HG03175 (cell line): ENCODE data around the gene RPL12.

Source experiments
- ATAC-seq: cut with Tn5 transposase; IDR thresholded peaks from one replicate; pipeline ENCODE4 v1.9.1; 2021; ENCODE audit warnings: mild to moderate bottlenecking, moderate library complexity; ENCODE audit not compliant: unreplicated experiment

Gene RPL12

DNA sequence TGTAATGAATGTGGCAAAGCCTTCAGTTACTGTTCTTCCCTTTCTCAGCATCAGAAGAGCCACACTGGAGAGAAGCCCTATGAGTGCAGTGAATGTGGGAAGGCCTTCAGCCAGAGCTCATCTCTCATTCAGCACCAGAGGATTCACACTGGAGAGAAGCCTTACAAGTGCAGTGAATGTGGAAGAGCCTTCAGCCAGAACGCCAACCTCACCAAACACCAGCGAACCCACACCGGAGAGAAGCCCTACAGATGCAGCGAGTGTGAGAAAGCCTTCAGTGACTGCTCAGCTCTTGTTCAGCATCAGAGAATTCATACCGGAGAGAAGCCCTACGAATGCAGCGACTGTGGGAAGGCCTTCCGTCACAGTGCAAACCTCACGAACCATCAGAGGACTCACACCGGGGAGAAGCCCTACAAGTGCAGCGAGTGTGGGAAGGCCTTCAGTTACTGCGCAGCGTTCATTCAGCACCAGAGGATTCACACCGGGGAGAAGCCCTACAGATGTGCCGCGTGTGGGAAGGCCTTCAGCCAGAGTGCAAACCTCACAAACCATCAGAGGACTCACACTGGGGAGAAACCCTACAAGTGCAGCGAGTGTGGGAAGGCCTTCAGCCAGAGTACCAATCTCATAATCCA lies 6.8 kb downstream of the RPL12 start:
- ATAC-seq: no peak

DNA sequence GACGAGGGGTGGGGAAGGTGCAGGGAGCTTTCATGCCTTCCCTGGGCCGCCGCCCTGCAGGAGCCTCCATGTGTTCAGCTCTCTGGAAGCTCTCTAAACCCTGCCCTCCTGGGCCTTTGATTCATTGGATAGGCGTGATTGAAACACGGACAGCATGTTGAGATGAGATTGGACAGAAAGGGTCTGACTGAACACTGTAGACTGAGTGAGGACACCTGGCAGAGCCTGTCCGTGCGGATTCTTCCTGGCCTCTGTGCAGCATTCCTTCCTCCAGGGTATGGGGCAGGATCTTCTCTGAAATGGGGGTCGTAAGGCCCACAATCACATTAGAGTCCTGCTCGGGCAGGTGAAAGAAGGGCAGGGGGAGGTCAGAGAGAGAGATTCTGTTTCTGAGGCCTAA lies 12.8 kb downstream of the RPL12 start:
- no peak for ATAC-seq

DNA sequence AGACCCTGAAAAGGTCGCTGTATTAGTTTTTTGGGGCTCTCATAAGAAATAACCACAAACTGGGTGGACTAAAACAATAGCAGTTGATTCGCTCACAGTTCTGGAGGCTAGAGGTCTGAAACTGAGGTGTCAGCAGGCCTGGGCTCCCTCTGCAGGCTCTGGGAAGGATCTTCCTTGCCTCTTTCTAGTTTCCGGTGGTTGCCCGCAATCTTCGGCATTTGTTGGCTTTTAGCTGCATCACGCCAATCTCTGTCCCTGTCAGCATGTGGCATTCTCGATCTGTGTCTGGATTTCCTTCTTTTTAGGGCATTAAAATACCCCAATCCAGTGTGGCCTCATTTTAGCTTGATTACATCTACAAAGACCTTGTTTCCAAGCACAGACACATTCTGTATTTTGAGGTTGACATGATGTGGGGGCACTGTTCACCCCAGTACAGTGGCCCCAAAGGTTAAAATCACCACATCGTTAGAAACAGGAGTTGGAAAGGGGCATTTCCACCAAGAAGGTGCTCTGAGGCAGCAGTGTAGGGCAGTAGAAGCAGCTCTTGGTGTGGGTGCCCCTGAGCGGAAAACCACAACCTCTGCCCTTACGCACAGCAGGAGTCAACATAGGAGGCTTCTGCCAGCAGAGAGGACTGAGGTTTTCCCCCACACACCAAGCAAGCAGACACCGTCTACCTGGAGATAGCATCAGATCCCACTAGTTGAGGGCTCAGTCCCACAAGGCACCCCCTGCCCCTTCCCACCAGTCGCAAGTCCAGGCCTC lies 13.5 kb downstream of the RPL12 start:
- no peak for ATAC-seq

DNA sequence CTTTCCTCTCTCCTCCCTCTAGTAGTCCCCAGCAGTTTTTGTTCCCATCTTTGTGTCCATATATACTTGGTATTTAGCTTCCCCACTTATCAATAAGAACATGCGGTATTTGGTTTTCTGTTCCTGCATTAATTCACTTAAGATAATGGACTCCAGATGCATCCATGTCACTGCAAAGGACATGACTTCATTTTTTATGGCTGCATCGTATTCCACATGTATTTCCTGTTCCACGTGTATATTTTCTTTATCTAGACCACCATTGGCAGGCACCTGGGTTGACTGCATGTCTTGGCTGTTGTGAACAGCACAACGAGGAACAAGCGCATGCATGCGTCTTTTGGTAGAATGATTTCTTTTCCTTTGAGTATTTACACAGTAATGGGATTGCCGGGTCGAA lies 20.8 kb downstream of the RPL12 start:
- ATAC-seq: no peak

DNA sequence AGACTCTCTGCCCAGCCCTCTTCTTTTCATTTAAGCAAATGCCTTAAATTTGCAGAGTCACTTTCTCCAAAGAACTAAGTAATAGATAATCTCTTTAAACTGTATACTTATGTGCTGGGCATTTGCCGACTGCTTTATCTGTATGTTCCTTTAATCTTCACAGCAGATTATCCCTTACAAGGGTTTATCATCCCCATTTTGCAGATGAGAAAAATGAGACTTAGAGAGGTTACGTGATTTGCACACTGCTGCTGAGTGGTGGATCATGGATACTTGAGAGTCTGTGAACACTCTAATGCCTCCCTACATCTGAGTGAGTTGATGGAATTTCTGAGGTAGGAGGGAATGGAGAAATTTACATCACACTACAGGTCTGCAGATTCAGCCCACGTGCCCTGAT lies 22.9 kb downstream of the RPL12 start:
- no peak for ATAC-seq

DNA sequence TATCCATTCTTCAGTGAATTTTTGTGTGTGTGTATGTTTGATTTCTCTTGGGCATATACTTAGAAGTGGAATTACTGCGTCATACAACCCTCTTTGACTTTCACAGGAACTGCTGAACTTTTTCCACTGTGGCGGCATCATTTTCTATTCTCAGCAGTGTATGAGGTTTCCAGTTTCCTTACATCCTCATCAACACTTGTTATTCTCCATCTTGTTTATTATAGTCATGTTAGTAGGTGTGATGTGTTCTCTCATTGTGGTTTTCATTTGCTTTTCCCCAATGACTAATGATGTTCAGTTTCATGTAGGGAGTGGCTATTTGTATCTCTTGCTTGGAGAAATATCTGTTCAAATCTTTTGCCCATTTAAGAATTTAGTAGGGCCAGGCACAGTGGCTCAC lies 24.4 kb downstream of the RPL12 start:
- ATAC-seq: no peak

DNA sequence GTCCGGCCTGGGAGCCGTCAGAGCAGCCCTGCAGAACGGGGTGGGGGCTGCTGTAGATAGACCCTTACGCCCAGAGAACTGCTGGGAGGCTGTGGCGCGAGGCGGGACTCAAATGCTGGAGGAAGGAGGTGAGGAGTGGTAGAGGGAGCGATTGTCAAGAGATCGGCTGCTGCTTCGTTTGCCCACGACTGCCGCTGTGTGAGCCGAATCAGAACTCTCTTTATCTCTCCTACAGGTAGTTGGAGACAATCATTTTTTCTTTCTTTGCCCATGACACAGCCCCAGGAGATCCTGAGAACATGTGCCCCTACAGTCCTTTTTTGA lies 26.6 kb downstream of the RPL12 start:
- peak; percentile 23 for ATAC-seq

DNA sequence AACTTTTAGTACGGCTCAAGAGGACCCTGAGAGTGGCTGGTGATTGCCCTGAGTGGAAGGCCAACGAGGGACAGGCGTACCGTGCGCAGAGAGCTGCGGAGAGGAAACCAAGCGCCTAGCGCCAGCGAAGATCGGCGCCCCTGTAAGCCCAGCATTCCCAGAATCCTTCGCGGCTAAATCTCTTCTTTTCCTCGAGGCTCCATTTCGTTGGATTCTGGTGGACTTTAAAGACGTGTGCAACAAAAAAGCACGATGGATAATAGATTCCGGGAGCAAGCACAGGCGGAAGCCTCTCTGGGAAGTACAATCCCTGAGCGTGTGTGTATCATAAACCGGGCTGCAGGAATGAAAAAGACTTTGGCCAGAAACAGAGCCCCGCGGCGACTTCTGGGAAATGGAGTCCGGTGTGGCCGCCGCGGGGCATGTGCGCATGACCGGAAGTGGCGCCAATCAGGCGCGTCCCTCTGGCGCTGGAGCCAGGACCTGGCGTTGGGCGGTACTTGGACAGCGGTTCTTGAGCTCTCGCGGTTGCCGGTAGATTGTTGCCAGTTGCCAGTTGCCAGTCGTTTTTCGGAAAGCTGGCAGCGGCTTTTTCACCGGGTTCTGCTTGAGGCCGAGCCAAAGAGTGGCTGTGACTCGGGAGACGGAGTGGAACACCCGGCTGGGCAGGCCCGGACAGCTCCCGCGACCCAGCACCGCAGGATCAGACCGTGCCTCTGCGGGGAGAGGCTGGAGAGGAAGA lies 27.1 kb downstream of the RPL12 start, which contains the start of gene ZNF79:
Gene ZNF79 (plus strand): TSS at position 449 of the 742 bp plus-strand sequence. CDS start 406 bp downstream, outside the sequence.
- peak; percentile 86 for ATAC-seq

DNA sequence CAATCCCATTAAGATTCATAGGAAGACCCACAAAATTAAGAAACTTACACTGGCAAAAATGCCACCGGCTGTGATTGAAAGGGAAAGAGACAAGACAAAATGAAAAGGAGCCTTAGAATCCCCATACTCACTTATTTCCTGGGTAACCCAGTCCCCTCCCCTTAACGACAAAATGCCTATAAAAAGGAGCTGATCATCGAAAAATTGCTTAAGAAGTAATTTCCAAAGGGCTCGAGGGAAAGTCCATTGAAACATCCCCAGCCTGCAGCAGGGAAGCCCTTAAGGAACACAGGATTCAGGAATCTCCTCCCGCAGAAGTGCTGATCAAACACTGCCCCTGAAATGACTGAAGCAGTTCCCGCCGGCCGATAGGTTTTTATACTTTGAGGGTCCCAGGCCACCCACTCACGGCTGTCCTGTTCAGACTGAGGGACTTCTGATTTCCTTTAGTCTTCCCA lies 27.7 kb downstream of the RPL12 start:
- ATAC-seq: no peak

DNA sequence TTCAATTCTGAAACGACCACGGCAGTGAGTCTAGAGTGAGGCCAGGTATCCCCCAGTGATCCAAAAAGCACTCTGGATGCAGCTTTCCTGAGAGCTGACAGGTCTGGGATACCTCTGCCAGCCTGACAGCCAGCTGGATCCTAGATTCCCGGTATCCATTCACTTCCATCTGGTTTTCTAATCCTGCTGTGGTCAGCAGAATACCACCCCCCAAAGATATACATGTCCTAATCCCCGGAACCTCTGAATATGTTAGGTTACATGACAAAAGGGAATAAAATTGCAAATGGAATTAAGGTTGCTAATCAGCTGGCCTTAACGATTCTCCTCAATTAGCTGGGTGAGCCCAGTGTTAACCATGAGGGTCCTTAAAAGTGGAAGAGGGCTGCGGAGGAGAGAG lies 28.4 kb downstream of the RPL12 start:
- ATAC-seq: no peak

DNA sequence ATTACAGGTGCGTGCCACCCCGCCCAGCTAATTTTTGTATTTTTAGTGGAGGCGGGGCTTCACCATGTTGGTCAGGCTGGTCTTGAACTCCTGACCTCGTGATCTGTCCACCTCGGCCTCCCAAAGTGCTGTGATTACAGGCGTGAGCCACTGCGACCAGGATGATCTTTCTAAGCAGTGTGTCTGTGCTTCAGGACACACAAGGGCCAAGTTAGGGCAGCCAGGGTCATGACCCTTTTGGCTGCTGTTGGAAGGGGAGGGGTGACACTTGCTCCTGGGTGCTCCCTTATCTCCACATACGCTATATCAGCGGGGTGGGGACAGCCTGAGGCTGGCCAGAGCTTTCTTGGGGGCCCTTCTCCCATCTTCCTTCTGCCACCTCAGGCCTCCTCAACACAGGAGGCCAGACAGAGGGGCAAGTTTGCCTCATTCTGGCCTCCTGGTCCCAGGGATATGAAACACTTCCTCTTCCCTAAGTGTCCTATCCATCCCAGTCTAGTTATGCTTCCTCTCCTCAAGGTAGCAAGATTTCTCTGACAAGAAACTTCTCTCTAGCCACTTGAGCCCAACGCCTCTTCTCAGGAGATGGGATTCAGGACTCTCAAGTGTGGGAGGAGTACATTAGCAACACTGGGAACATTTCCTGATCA lies 28.9 kb downstream of the RPL12 start:
- ATAC-seq: no peak

DNA sequence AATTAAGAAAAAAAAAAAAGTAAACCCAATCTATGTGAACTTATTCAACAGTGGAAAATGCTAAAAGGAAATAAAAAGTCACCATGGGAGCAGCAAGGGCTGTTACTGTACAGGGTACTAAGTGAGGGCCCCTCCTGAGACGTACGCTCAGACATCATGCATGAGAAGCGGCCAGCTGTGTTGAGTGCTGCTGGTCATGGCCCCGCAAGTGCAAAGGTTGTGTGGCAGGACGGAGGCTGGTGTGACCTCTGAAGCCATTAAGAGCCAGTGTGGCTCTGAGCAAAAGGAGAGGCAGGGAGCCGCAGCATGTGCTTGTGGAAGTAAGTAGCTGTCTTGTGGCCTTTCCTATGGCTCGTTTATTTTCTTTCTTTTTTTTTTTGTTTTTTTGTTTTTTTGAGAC lies 30.1 kb downstream of the RPL12 start:
- ATAC-seq: no peak

DNA sequence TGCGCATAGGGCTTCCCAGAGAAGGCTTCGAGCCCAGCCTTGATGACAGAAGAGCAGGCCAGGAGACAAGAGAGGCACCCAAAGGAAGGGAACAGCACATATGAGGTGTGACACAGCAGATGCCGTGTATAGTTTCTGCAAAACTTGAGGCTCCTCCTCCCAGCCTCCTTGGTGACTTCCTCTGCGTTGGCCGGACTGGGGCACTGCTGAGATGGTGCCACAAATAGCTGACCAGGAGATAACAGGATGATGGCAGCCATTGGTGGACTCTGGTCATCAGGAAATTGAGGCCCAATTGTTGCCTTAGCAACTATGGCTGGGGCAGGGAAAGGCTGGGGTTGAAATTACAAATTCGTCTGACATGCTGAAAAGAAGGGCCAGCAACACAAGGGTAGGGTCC lies 31.9 kb downstream of the RPL12 start:
- ATAC-seq: no peak

DNA sequence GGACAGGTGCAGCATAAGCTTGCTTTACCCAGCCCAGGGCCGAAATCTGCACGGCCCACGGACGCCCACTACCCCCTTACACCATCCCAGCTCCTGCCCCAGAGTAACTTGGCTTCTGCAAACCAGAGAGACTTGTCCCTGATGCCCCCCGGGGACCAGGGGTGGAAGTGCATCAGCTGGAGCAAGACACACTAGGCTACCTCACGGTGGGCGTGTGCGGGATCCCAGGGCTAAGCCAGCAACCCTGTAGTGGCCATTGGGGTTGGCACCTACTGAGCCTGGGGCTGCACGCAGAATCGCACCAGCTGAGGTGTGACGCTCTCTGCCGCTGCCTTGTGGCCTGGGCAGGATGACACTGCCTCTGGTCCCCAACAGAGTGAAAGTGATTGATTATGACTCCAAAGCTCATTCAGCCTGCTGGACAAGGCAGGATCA lies 33.2 kb downstream of the RPL12 start:
- ATAC-seq: no peak

DNA sequence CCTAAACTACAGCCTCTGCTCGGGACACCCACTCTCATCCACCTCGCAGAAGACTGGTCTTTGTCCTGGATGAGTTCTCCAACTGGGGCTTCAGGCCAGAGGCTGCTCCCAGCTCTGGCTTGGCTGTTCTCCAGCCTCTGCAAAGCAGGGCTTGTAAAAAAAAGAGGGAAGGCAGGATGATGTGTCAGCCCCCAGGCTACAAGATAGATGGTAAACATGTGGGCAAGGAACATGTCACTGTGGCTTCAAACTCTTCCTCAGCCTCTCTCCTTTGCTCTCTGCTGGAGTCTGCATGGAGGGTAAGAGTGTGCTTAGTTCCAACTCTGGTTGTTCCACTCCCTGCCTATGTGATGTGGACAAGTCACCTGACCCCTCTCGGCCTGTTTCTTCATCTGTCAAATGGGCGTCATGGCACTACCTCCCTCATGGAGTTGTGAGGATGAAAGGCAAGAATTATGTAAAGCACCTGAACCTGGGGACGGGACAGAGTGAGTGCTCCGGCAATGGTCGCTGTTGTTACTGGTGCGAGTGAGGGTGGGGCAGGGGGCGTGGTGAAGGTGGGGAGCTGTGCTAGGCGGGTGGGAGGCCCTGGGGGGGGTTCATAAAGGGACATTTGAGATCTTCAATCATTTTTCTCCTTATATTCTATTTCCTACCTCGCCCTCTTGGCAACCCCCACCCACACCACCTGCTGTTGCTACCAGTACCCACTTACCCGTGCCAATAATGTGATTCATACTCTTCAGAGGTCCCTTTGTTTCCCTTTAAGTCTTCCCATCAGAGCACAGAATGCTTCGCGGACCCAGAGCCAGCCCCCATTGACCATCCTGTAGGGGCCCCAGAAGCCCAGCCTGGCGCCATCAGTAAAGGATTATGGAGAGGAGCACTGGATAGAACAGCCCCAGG lies 33.8 kb downstream of the RPL12 start:
- ATAC-seq: no peak

DNA sequence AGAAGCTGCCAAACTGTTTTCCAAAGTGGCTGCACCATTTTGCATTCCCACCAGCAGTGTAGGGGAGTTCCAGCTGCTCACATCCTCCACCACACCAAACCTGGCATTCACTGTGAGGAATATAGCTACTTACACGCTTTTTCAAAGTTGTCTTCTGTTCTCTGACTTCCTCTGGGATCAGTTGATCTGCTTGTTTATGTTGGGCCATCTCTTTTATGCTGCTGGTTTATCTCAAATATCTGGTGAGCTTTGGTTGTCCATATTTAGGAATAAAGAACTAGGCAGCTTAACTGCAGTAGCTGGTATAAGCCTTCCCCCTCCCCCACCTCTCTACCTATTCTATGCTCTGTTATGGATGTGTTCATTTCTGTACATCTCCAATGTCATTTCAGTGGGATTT lies 35.5 kb downstream of the RPL12 start:
- no peak for ATAC-seq

DNA sequence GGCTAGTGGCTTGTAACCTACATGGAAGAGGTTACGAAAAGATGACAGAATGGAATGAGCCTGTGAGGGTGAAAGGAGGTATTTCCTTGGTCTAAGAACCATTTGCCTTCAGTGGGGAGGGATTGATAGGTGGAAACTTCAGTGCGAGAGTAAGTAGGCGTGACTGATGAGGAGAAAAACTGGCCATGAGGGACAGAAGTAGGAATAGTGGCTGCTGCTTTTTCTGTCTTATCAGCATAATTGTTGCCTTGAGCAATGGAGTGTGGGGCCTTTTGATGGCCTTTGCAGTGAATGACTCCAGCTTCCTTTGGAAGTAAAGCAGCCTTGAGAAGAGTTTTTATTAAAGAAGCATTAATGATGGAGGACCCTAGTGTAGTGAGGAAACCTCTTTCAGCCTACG lies 36.1 kb downstream of the RPL12 start:
- ATAC-seq: no peak

DNA sequence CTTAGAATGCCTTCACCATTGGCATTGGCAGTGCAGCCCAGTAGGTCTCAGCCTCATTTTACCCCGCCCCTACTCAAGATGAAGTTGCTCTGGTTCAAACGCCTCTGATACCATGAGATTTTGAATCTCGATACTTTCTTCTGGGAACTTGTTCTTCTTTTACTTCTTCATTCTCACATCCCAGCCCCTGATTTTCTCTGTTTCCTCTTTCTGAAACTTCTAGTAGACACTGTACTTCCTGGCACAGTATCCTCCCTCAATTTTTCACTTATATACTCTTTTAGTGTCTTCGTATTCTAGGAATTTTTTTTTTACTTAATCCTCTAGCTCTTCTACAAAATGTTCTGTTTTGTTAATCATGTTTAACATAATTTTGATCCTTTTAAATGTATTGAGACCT lies 40.1 kb downstream of the RPL12 start:
- no peak for ATAC-seq

DNA sequence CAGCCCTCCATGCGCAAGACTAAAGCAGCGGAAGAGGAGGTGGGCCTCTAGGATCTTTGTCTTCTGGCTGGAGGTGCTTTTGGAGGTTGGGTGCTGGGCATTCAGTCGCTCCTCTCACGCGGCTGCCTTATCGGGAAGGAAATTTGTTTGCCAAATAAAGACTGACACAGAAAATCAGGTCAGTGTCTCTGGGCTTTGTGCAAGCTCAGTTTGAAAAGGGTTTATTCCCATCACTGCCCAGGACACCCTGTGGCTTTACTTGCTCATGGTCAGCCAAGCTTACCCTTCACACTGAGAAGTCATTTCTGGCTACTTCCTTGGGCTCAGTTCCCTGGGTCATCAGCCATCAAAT lies 43.7 kb downstream of the RPL12 start:
- no peak for ATAC-seq

DNA sequence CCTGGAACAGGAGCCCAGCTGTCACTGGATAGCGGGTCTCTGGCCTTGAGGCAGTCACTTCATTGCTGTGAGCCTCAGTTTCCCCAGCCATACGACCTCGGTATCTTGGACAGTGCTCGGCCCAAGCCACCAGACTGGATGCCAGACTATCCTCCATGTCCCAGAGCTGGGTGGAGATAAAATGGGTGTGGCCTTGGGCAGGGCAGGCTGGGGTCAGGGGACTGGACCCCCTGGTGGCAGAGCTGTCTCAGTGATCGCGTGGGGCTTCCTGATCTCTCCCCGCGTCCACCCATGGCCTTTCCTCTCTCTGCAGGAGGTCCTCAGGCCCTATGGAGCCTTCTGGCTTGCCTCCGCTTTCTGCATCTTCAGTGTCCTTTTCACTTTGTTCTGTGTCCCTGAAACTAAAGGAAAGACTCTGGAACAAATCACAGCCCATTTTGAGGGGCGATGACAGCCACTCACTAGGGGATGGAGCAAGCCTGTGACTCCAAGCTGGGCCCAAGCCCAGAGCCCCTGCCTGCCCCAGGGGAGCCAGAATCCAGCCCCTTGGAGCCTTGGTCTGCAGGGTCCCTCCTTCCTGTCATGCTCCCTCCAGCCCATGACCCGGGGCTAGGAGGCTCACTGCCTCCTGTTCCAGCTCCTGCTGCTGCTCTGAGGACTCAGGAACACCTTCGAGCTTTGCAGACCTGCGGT lies 44.3 kb downstream of the RPL12 start:
- ATAC-seq: no peak
